Neural cell (in vitro differentiated cells): Measurements from ENCODE around the gene DISP3.

ENCODE experiments used
- CTCF ChIP-seq: fragments of 450-650 bp; IDR thresholded peaks from 2 replicates; pipeline ENCODE4 v1.5.1; 2014; ENCODE audit warnings: antibody characterized with exemption, mild to moderate bottlenecking, moderate library complexity; ENCODE audit not compliant: poor library complexity, severe bottlenecking
- EP300 ChIP-seq: fragments of 450-650 bp; conservative IDR thresholded peaks from 2 replicates; pipeline ENCODE4 v1.6.1; 2014; ENCODE audit warnings: antibody characterized with exemption, mild to moderate bottlenecking, moderate library complexity; ENCODE audit not compliant: poor library complexity, severe bottlenecking
- EZH2 ChIP-seq: fragments of 200-600, 300-800 bp; shearing (Covaris generic), sonication (generic); IDR thresholded peaks from 2 replicates; pipeline ENCODE4 v1.6.1; 2014; ENCODE audit warnings: antibody characterized with exemption, low read length, borderline replicate concordance, mild to moderate bottlenecking; ENCODE audit not compliant: insufficient read depth, poor library complexity, severe bottlenecking
- REST ChIP-seq: IDR thresholded peaks from 2 replicates; pipeline ENCODE4 v1.6.1; 2012; ENCODE audit warnings: borderline replicate concordance
- SMC3 ChIP-seq: fragments of 450-650 bp; conservative IDR thresholded peaks from 2 replicates; pipeline ENCODE4 v1.6.1; 2014; ENCODE audit warnings: antibody characterized with exemption, mild to moderate bottlenecking, moderate library complexity; ENCODE audit not compliant: poor library complexity

GRCh38 chr1:11429226-11429625 lies 49.7 kb upstream of the DISP3 start:
- no peak for TF ChIP-seq EZH2
- no peak for TF ChIP-seq CTCF
- TF ChIP-seq SMC3 = no peak
- no peak for TF ChIP-seq EP300
- no peak for TF ChIP-seq REST
